Body of pancreas (tissue), 4 donors: ENCODE measurements around the gene LDAH.

Experiments
- CTCF ChIP-seq, 7 experiments: fragments of 450-650 bp in 4 of 7; fragments of 200-600 bp in 3 of 7; sonication (generic) in 3 of 7; IDR thresholded peaks; one replicate each; pipeline ENCODE4 v1.5.1; 2016 to 2019; ENCODE audit warnings: antibody characterized with exemption in 7 of 7
- POLR2A ChIP-seq, 3 donors: fragments of 450-650 bp; IDR thresholded peaks; one replicate each; pipeline ENCODE4 v1.6.1; 2016; ENCODE audit warnings: antibody characterized with exemption in 3 of 3, mild to moderate bottlenecking in 2 of 3

GRCh38 chr2:20676353-20677215, 146.3 kb downstream of the LDAH start:
- peak in 4 of 7 experiments; percentile 21 to 57 (median 46) for TF ChIP-seq CTCF (IDR thresholded peaks at IDR 0.05)
- TF ChIP-seq POLR2A (IDR thresholded peaks at IDR 0.05): no peak
